ENCODE results near the gene MACROD2.

- TF ChIP-seq RFX5 (IDR thresholded peaks at IDR 0.05) (no peak), POLR2A (IDR thresholded peaks at IDR 0.05; ENCODE audit: low read length) (no peak), CTCF (IDR thresholded peaks at IDR 0.05) (no peak), PHF8 (IDR thresholded peaks at IDR 0.05; ENCODE audit: borderline replicate concordance, low read depth) (no peak), MAFK (IDR thresholded peaks at IDR 0.05; ENCODE audit: partially characterized antibody) (no peak), EP300 (IDR thresholded peaks at IDR 0.05) (no peak), MAZ (IDR thresholded peaks at IDR 0.05; ENCODE audit: borderline replicate concordance, low read depth, low read length) (no peak), SREBF2 (IDR thresholded peaks at IDR 0.05) (no peak), SMC3 (IDR thresholded peaks at IDR 0.05) (no peak)
Observed at GRCh38 chr20:14049111-14049510, 53.8 kb downstream of the MACROD2 start.

Data from A549 (cell line).